Frontal cortex (tissue), 4 donors: Measurements from ENCODE around the gene PABPN1. TPM values are rescaled to one million over a fixed set of nuclear protein-coding genes. Genes with fewer than 3 reads are reported as not detected.
"Not testable (repeated sequence)": the region's sequence is repeated elsewhere in the genome, so short reads cannot be mapped to it uniquely, and the experiment has no call there.

ENCODE experiments used
- DNase-seq, 2 donors: peaks; one replicate each; pipeline ENCODE4 v3.0.0; 2012; ENCODE audit warnings: low spot score in 2 of 2
- FAIRE-seq: peaks from 2 replicates; lab custom pipeline; 2012; peaks lifted over from hg19 to GRCh38; lab: Jason Lieb, UNC
- total RNA-seq: library from RNA; depleted of rRNA; stranded (reverse); fragments of >200 nt; gene quantifications from one replicate; pipeline ENCODE4 v1.2.3, GENCODE V29; 2014
- donor health status: control.
- donor health status: control.
- donor health status: control.

Gene PABPN1
- total RNA-seq, 1 donor from 2014 or later: 70.1 TPM

- FAIRE-seq (no peak), DNase-seq (no peak)
Measured at GRCh38 chr14:23324993-23325392, 3.7 kb downstream of the PABPN1 start.

- not testable (repeated sequence) for FAIRE-seq, DNase-seq
Measured at GRCh38 chr14:23325746-23326145, 4.5 kb downstream of the PABPN1 start.

GRCh38 chr14:23326491-23327332 is 5.5 kb downstream of the PABPN1 start:
- DNase-seq: no peak
- FAIRE-seq: no peak

- FAIRE-seq (no peak), DNase-seq (peak; percentile 75 to 82)
Measured at GRCh38 chr14:23327947-23328744, 6.9 kb downstream of the PABPN1 start.

GRCh38 chr14:23335623-23336022 is 14.4 kb downstream of the PABPN1 start:
- FAIRE-seq: no peak
- no peak for DNase-seq

GRCh38 chr14:23339506-23340268 is 18.4 kb downstream of the PABPN1 start:
- DNase-seq (no peak), FAIRE-seq (no peak)

GRCh38 chr14:23344481-23344880 is 23.2 kb downstream of the PABPN1 start:
- DNase-seq: no peak
- no peak for FAIRE-seq

- DNase-seq (no peak), FAIRE-seq (no peak)
Measured at GRCh38 chr14:23345987-23346692, 24.9 kb downstream of the PABPN1 start.

- DNase-seq (no peak), FAIRE-seq (no peak)
Measured at GRCh38 chr14:23346693-23347405, 25.6 kb downstream of the PABPN1 start.

- DNase-seq (no peak), FAIRE-seq (no peak)
Measured at GRCh38 chr14:23347406-23348296, 26.4 kb downstream of the PABPN1 start.

- no peak for FAIRE-seq
- DNase-seq: no peak
Measured at GRCh38 chr14:23348297-23348655, 27.0 kb downstream of the PABPN1 start.

GRCh38 chr14:23349156-23349845 is 28.0 kb downstream of the PABPN1 start:
- DNase-seq: no peak
- no peak for FAIRE-seq

- DNase-seq (peak; percentile 76 to 81), FAIRE-seq (no peak)
Measured at GRCh38 chr14:23351681-23352505, 30.6 kb downstream of the PABPN1 start.

GRCh38 chr14:23352506-23353432 is 31.5 kb downstream of the PABPN1 start, which contains the start of gene SLC22A17:
TSS of gene SLC22A17 (minus strand) at chr14:23352887.
- FAIRE-seq (no peak), DNase-seq (peak; percentile 96 to 97)

GRCh38 chr14:23353433-23353780 is 32.1 kb downstream of the PABPN1 start:
- DNase-seq (no peak), FAIRE-seq (no peak)

GRCh38 chr14:23354990-23355389 is 33.7 kb downstream of the PABPN1 start:
- no peak for DNase-seq
- FAIRE-seq: no peak
